ENCODE data around the gene ZNF579.

The ZNF579 gene

GRCh38 chr19:55580628-55581144, at the start of gene ZNF579:
Gene ZNF579, minus strand, starts transcription at chr19:55580848. Its CDS starts 1,209 bp downstream, at chr19:55579639.
- peak; percentile 95 for DNase-seq

GRCh38 chr19:55626350-55626749, 45.7 kb upstream of the ZNF579 start:
- no peak for DNase-seq

- DNase-seq = no peak
Measured at GRCh38 chr19:55625004-55625326, 44.3 kb upstream of the ZNF579 start.

GRCh38 chr19:55624109-55625003, 43.7 kb upstream of the ZNF579 start, which contains the start of gene ZNF784:
Gene ZNF784, minus strand, starts transcription at chr19:55624566. Its CDS starts 5 bp downstream, at chr19:55624561.
- peak; percentile 97 for DNase-seq

- no peak for DNase-seq
Measured at GRCh38 chr19:55623561-55623960, 42.9 kb upstream of the ZNF579 start.

- no peak for DNase-seq
Measured at GRCh38 chr19:55623130-55623529, 42.5 kb upstream of the ZNF579 start.

GRCh38 chr19:55622242-55622969, 41.8 kb upstream of the ZNF579 start:
- DNase-seq = no peak

- no peak for DNase-seq
Measured at GRCh38 chr19:55621673-55622231, 41.1 kb upstream of the ZNF579 start.

- DNase-seq = no peak
Measured at GRCh38 chr19:55621205-55621672, 40.6 kb upstream of the ZNF579 start.

GRCh38 chr19:55620410-55621204, 40.0 kb upstream of the ZNF579 start:
- DNase-seq = peak; percentile 16

GRCh38 chr19:55619286-55619685, 38.6 kb upstream of the ZNF579 start:
- no peak for DNase-seq

- DNase-seq = no peak
Measured at GRCh38 chr19:55618426-55618825, 37.8 kb upstream of the ZNF579 start.

GRCh38 chr19:55617426-55617825, 36.8 kb upstream of the ZNF579 start:
- DNase-seq = no peak

GRCh38 chr19:55616395-55616875, 35.8 kb upstream of the ZNF579 start:
- no peak for DNase-seq

GRCh38 chr19:55615543-55616394, 35.1 kb upstream of the ZNF579 start:
- DNase-seq = no peak

- no peak for DNase-seq
Measured at GRCh38 chr19:55614711-55615542, 34.3 kb upstream of the ZNF579 start.

- DNase-seq = no peak
Measured at GRCh38 chr19:55613930-55614710, 33.5 kb upstream of the ZNF579 start.

GRCh38 chr19:55613396-55613795, 32.7 kb upstream of the ZNF579 start:
- no peak for DNase-seq

- DNase-seq = no peak
Measured at GRCh38 chr19:55611983-55612645, 31.5 kb upstream of the ZNF579 start.

Data from OCI-M1 (cell line).